ENCODE results near the gene RIPOR2. TPM values are rescaled to one million over a fixed set of nuclear protein-coding genes. Genes with fewer than 3 reads are reported as not detected.
A peak's percentile ranks its signal among the peaks of the same experiment; 100 is the strongest.
"Not testable (repeated sequence)": the region's sequence is repeated elsewhere in the genome, so short reads cannot be mapped to it uniquely, and the experiment has no call there.

Gene RIPOR2
- total RNA-seq, 1 donor from 2014 or later: 49.0 TPM

DNA sequence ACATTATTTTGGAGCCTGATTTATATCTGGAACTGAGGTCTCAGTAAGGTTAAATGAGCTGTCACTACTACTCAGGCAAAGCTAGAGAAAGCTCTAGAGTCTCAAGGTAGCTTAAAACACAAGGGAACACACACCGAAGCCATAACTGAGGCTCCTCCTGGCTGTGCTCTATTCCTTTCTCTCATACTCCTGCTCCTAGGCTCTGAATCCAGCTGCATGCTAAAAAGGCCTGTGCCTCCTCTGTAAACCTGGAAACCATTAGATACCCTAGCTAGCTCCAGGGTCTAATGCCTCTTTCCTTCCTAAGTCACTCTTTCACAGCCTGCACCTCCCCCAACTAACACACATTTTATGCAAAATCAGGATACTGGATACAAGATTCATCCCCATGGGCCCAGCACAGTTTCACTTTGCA is 17.1 kb downstream of the RIPOR2 start:
- TF ChIP-seq, protein P1, sequence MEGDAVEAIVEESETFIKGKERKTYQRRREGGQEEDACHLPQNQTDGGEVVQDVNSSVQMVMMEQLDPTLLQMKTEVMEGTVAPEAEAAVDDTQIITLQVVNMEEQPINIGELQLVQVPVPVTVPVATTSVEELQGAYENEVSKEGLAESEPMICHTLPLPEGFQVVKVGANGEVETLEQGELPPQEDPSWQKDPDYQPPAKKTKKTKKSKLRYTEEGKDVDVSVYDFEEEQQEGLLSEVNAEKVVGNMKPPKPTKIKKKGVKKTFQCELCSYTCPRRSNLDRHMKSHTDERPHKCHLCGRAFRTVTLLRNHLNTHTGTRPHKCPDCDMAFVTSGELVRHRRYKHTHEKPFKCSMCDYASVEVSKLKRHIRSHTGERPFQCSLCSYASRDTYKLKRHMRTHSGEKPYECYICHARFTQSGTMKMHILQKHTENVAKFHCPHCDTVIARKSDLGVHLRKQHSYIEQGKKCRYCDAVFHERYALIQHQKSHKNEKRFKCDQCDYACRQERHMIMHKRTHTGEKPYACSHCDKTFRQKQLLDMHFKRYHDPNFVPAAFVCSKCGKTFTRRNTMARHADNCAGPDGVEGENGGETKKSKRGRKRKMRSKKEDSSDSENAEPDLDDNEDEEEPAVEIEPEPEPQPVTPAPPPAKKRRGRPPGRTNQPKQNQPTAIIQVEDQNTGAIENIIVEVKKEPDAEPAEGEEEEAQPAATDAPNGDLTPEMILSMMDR (IDR thresholded peaks at IDR 0.05): no peak
- Histone ChIP-seq H3K27ac (no peak overlapping the region), H3K4me1 (no peaks in the 10 kb centered on the region), H3K9me3 (no peaks in the 10 kb centered on the region), H3K4me3 (no peak overlapping the region), H3K36me3 (no peaks in the 10 kb centered on the region), H3K27me3 (no peaks in the 10 kb centered on the region)
- no peak for DNase-seq (ENCODE audit: low spot score in 2 of 2)
- intact Hi-C loops (cut with DNase I): no loop called here

DNA sequence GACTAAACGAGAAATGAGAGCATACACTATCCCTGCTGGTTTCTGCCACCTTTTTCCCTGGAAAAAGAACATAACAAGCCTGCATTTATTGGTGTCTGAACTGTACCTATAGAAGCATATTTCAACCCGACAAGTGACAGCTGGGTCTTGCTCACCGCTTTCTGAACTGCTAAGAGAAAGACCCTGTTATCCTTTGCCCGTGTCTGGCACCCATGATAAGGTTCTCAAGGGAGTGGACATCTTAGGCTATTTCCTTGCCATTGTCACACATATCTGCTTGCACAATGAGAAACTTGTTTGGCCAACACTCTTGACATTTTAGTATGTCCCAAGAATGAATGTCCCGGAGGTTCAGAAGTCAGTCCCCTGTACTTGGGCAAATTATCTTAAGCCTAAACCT is 19.3 kb downstream of the RIPOR2 start:
- Histone ChIP-seq H3K9me3 (no peaks in the 10 kb centered on the region), H3K4me3 (no peak overlapping the region), H3K4me1 (peaks cover 0 to 5% of the 10 kb centered on the region in 2 donors), H3K36me3 (no peaks in the 10 kb centered on the region), H3K27me3 (no peaks in the 10 kb centered on the region), H3K27ac (no peak overlapping the region)
- DNase-seq (ENCODE audit: low spot score in 2 of 2): no peak
- TF ChIP-seq, protein P1 (IDR thresholded peaks at IDR 0.05): no peak
- intact Hi-C loops (cut with DNase I): no loop called here

DNA sequence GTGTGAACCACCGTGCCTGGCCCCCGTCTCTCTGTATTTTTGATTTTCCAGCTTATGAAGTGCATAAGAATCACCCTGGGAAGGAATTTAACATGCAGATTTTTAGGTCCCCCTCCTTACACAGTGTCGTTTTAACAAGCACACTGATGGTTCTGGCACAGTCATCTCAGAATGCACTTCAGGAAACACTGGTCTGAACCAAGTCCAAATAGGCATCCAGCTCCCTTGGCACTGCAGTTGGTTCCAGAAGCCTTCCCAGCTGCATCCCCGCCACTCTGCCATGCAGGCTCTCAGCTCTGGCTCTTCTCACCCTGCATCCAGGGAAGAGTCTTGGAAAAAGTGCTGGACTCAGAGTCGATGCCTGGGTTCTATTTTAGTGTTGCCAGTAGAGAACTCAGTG is 20.1 kb downstream of the RIPOR2 start:
- intact Hi-C loops (cut with DNase I): no loop called here
- no peaks in the 10 kb centered on the region for H3K27me3 ChIP-seq
- peaks cover 0 to 5% of the 10 kb centered on the region in 2 donors for H3K4me1 ChIP-seq
- no peak for DNase-seq (ENCODE audit: low spot score in 2 of 2)
- H3K36me3 ChIP-seq: no peaks in the 10 kb centered on the region
- no peaks in the 10 kb centered on the region for H3K9me3 ChIP-seq
- TF ChIP-seq, protein P1 (IDR thresholded peaks at IDR 0.05): no peak
- H3K4me3 ChIP-seq: no peak overlapping the region
- H3K27ac ChIP-seq: no peak overlapping the region

DNA sequence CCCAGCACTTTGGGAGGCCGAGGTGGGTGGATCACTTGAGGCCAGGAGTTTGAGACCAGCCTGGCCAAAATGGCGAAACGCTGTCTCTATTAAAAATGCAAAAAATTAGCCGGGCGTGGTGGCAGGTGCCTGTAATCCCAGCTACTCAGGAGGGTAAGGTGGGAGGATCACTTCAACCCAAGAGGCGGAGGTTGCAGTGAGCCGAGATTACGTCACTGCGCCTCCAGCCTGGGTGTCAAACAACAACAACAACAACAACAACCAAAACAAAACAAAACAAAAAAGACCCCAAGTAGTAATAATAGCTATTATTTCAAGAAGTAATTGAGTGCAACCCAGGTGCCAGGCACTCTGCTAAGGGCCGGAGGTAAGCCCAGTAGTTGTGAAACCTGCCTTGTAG is 21.7 kb downstream of the RIPOR2 start:
- H3K4me1 ChIP-seq; H3K36me3 ChIP-seq; H3K9me3 ChIP-seq; H3K4me3 ChIP-seq; DNase-seq (ENCODE audit: low spot score in 2 of 2); H3K27ac ChIP-seq; H3K27me3 ChIP-seq; intact Hi-C loops (cut with DNase I): not testable (repeated sequence)

DNA sequence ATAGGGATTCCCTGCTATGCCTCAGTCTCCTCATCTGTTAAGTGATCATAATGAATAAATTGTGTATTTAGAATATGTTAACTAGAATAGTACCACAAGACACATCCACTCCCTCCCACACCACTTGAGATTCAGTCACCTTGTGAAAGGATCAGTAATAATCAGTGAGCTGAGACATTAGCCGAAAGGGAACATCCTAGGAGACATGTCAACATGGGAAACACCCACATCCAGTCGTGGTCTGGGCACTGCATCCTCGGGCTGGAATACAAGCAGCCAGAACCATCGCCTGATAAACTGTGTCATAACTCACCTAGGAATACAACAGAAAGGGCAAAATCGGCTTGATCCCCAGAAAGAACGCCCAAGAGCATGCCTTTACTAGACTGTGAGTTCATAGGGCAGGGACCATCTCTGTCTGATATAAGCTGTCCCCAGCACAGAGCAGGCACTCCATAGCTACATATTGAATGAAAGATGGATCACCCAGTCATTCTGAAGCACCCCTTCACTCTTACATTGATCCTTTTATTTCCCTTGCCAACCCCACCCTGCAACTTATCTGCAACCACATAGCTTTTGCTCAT is 23.9 kb downstream of the RIPOR2 start:
- TF ChIP-seq, protein P1 (IDR thresholded peaks at IDR 0.05): no peak
- H3K27ac ChIP-seq: no peak overlapping the region
- no peak for DNase-seq (ENCODE audit: low spot score in 2 of 2)

DNA sequence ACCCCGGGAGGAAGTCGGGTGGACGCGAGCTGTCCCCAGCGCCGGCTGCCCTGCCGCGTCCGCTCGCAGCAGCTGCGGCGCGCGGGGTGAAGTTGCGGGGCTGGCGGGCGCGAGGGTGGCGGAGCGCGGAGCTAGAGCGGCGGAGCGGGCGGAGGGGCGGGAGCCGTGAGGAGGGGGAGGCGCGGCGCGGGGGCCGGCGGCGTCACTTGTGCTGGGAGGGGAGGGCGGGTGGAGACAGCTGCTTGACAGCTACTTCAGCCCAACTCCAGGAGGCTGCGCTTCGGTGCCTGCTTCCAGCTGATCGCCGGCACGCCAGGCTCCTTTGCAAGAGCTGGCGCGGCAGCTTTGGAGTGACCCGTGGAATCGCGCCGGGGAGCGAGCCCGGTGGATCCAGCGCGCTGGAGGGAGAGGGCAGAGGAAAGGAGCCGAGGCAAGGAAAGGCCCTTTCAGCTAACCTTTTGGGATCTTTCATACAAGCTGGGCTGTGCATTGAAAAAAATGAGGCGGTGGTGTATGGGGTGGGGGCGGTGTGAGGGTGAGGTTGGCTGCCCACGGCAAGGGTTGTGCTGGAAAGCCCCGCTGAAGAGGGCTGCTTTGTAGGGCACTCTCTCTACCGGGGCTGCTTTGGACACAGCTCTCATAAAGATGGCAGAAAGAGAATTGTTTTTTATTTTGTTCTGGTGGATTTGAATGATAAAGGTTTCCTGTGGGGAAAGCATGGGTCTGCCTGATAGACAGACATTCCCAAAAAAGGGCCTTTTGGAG is 24.6 kb downstream of the RIPOR2 start:
- peak in 1 of 2 donors; percentile 71 for DNase-seq (ENCODE audit: low spot score in 2 of 2)
- H3K4me1 ChIP-seq: peaks cover 0 to 5% of the 10 kb centered on the region in 2 donors
- no peaks in the 10 kb centered on the region for H3K9me3 ChIP-seq
- no peaks in the 10 kb centered on the region for H3K36me3 ChIP-seq
- intact Hi-C loops (cut with DNase I): no loop called here
- TF ChIP-seq, protein P1 (IDR thresholded peaks at IDR 0.05): no peak
- peak overlapping the region in 1 of 2 donors; percentile 53 for H3K27ac ChIP-seq
- no peaks in the 10 kb centered on the region for H3K27me3 ChIP-seq
- peak overlapping the region; percentile 48 to 73 for H3K4me3 ChIP-seq

More for the DNA sequence above, 23.9 kb downstream of the RIPOR2 start:
- H3K4me3 ChIP-seq: peak overlapping the region; percentile 48 to 73
- peaks cover 0 to 5% of the 10 kb centered on the region in 2 donors for H3K4me1 ChIP-seq
- no peaks in the 10 kb centered on the region for H3K36me3 ChIP-seq
- no peaks in the 10 kb centered on the region for H3K27me3 ChIP-seq
- no peaks in the 10 kb centered on the region for H3K9me3 ChIP-seq
- intact Hi-C loops (cut with DNase I): no loop called here

Measured in ascending aorta (tissue), 2 donors.